ENCODE data around the gene RAP1GAP. TPM values are rescaled to one million over a fixed set of nuclear protein-coding genes. Genes with fewer than 3 reads are reported as not detected.

The RAP1GAP gene
- total RNA-seq, 3 donors from 2014 or later = 0.32 to 7.2 (median 6.0) TPM

- no peak overlapping the region for H3K4me3 ChIP-seq
- H3K4me1 ChIP-seq = no peaks in the 10 kb centered on the region
- DNase-seq (ENCODE audit: low spot score in 2 of 2) = no peak
- no peaks in the 10 kb centered on the region for H3K9me3 ChIP-seq
- intact Hi-C loops (cut with DNase I; ENCODE audit: low total_unique reads) = no loop called here
- H3K27ac ChIP-seq = no peak overlapping the region
- TF ChIP-seq POLR2AphosphoS5 (IDR thresholded peaks at IDR 0.05) (no peak), POLR2A (IDR thresholded peaks at IDR 0.05) (no peak)
- TF ChIP-seq, protein P1, sequence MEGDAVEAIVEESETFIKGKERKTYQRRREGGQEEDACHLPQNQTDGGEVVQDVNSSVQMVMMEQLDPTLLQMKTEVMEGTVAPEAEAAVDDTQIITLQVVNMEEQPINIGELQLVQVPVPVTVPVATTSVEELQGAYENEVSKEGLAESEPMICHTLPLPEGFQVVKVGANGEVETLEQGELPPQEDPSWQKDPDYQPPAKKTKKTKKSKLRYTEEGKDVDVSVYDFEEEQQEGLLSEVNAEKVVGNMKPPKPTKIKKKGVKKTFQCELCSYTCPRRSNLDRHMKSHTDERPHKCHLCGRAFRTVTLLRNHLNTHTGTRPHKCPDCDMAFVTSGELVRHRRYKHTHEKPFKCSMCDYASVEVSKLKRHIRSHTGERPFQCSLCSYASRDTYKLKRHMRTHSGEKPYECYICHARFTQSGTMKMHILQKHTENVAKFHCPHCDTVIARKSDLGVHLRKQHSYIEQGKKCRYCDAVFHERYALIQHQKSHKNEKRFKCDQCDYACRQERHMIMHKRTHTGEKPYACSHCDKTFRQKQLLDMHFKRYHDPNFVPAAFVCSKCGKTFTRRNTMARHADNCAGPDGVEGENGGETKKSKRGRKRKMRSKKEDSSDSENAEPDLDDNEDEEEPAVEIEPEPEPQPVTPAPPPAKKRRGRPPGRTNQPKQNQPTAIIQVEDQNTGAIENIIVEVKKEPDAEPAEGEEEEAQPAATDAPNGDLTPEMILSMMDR (IDR thresholded peaks at IDR 0.05) = no peak
- H3K36me3 ChIP-seq = no peaks in the 10 kb centered on the region
- H3K27me3 ChIP-seq = no peaks in the 10 kb centered on the region
These were observed 104.5 kb downstream of the RAP1GAP start for GRCh38 chr1:21564521-21565095.

- no peak for DNase-seq (ENCODE audit: low spot score in 2 of 2)
- intact Hi-C loops (cut with DNase I; ENCODE audit: low total_unique reads) = no loop called here
- H3K9me3 ChIP-seq = no peaks in the 10 kb centered on the region
- H3K36me3 ChIP-seq = no peaks in the 10 kb centered on the region
- H3K4me3 ChIP-seq = no peak overlapping the region
- H3K27me3 ChIP-seq = no peaks in the 10 kb centered on the region
- no peak overlapping the region for H3K27ac ChIP-seq
- TF ChIP-seq POLR2A (IDR thresholded peaks at IDR 0.05) = no peak
- TF ChIP-seq, protein P1 (IDR thresholded peaks at IDR 0.05) = no peak
- no peak for TF ChIP-seq POLR2AphosphoS5 (IDR thresholded peaks at IDR 0.05)
- H3K4me1 ChIP-seq = no peaks in the 10 kb centered on the region
These were observed 105.2 kb downstream of the RAP1GAP start for GRCh38 chr1:21563971-21564370.

GRCh38 chr1:21562896-21563295 is 106.3 kb downstream of the RAP1GAP start:
- H3K27me3 ChIP-seq = no peaks in the 10 kb centered on the region
- no peak overlapping the region for H3K27ac ChIP-seq
- H3K9me3 ChIP-seq = no peaks in the 10 kb centered on the region
- H3K4me3 ChIP-seq = no peak overlapping the region
- no peaks in the 10 kb centered on the region for H3K4me1 ChIP-seq
- intact Hi-C loops (cut with DNase I; ENCODE audit: low total_unique reads) = no loop called here
- DNase-seq (ENCODE audit: low spot score in 2 of 2) = no peak
- H3K36me3 ChIP-seq = no peaks in the 10 kb centered on the region
- TF ChIP-seq POLR2AphosphoS5 (IDR thresholded peaks at IDR 0.05) (no peak), POLR2A (IDR thresholded peaks at IDR 0.05) (no peak)
- TF ChIP-seq, protein P1 (IDR thresholded peaks at IDR 0.05) = no peak

DNA sequence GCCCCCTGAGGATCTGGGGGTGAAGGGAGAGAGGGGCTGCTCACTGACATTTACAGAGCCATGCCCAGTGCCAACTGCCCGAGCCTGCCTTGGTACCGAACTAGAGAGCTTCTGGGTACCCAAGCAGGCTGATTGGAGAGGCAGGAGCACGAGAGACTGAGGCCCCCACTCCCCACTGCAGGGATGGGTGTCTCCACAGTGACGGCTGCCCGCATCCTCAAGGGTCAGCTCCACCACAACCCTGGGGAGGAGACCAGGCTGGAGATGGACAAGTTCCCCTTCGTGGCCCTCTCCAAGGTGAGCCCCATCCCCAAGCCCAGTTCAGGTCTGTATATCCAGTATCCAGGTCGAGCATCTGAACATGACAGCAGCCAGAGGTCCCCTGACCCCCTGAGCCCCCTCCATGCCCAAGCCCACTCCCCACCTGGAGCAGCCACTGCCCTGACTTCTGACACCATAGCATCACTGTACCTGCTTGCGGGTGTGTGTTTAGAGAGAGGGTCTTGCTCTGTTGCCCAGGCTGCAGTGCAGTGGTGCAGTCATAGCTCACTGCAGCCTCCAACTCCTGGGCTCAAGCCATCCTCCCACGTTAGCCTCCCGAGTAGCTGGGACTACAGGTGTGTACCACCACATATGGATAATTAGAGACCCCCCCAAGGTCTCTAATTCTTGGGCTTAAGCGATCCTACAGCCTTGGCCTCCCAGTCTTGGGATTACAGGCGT is 108.1 kb downstream of the RAP1GAP start:
- no peak for DNase-seq (ENCODE audit: low spot score in 2 of 2)
- intact Hi-C loops (cut with DNase I; ENCODE audit: low total_unique reads) = no loop called here
- no peaks in the 10 kb centered on the region for H3K27me3 ChIP-seq
- no peaks in the 10 kb centered on the region for H3K36me3 ChIP-seq
- TF ChIP-seq POLR2A (IDR thresholded peaks at IDR 0.05) (no peak), POLR2AphosphoS5 (IDR thresholded peaks at IDR 0.05) (no peak)
- TF ChIP-seq, protein P1 (IDR thresholded peaks at IDR 0.05) = no peak
- H3K4me1 ChIP-seq = no peaks in the 10 kb centered on the region
- H3K27ac ChIP-seq = no peak overlapping the region
- no peaks in the 10 kb centered on the region for H3K9me3 ChIP-seq
- H3K4me3 ChIP-seq = no peak overlapping the region

GRCh38 chr1:21559788-21560567 is 109.2 kb downstream of the RAP1GAP start:
- H3K4me1 ChIP-seq = no peaks in the 10 kb centered on the region
- H3K27me3 ChIP-seq = no peaks in the 10 kb centered on the region
- TF ChIP-seq POLR2A (IDR thresholded peaks at IDR 0.05) (no peak), POLR2AphosphoS5 (IDR thresholded peaks at IDR 0.05) (no peak)
- TF ChIP-seq, protein P1 (IDR thresholded peaks at IDR 0.05) = no peak
- DNase-seq (ENCODE audit: low spot score in 2 of 2) = no peak
- no peak overlapping the region for H3K27ac ChIP-seq
- H3K36me3 ChIP-seq = no peaks in the 10 kb centered on the region
- intact Hi-C loops (cut with DNase I; ENCODE audit: low total_unique reads) = no loop called here
- H3K4me3 ChIP-seq = no peak overlapping the region
- no peaks in the 10 kb centered on the region for H3K9me3 ChIP-seq
